Stimulated activated CD8-positive, alpha-beta memory T cell treated with anti-CD3 and anti-CD28 coated beads, Interleukin-4, amount 100 ng/mL, for 4 hours (primary cell): Measurements from ENCODE around the gene ENTPD1.
"Not testable (repeated sequence)": the region's sequence is repeated elsewhere in the genome, so short reads cannot be mapped to it uniquely, and the experiment has no call there.

ENCODE experiments used
- DNase-seq, 2 donors: peaks; one replicate each; pipeline ENCODE4 v3.0.0-alpha.2; 2020; ENCODE audit warnings: low read depth in 2 of 2, low spot score in 1 of 2

ENTPD1 gene

DNA sequence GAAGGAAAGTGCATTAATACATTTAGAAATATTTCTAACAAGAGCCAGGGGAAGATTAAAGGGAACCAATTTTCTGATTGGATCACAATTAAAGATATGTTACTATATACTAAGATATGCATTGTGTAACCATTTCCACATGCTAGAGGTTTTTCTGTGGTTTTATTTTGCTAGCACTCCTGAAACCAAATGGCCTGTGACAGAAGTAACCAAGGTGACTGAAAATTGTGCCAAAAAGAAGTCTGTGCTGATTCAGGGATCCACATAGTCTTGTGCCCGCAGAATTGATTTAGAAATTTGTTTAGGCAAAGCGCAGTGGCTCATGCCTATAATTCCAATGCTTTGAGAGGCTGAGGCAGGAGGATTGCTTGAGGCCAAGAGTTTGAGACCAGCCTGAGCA lies 153.6 kb downstream of the ENTPD1 start:
- DNase-seq: no peak

DNA sequence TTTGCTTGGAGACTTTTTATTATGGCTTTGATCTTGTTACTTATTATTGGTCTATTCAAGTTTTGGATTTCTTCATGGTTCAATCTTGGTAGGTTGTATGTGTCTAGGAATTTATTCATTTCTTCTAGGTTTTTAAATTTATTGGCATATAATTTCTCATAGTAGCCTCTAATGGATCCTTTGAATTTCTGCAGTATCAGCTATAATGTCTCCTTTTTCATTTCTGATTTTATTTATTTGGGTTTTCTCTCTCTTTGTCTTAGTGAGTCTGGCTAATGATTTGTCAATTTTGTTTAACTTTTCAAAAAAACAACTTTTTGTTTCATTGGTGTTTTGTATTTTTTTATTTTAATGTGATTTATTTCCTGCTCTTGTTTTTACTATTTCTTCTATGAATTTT lies 160.1 kb downstream of the ENTPD1 start:
- not testable (repeated sequence) for DNase-seq
